Head of caudate nucleus (tissue), 42 donors: ENCODE results near the gene LSAMP.

ENCODE experiments used
- DNase-seq, 42 donors: peaks; one replicate each; pipeline versions ENCODE4 v3.0.0 to v3.0.0-alpha.2; 2020 to 2021; ENCODE audit warnings: mixed read lengths in 7 of 42
- intact Hi-C: fragments of 100-400 bp; cut with DNase I; formaldehyde crosslinking; loops from one replicate; pipeline ENCODE4 v1.15.0; 2022

Gene LSAMP

DNA sequence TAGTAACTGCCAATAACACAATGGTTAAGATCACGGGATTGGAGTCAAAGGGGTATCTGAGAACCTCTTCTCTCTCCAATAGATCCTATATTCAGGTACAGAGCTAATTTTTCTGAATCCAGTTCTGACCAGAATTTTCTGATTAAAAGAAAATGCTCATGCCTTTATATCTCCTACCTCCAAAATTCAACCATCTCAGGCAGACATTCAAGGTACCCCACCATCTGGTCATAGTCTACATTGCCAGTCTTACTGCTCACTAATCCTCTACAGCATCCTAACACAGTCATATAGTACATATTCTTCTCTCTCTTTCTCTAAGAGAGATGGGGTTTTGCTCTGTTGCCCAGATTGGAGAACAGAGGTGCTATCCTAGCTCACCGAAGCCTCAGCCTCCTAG, 59.1 kb downstream of the LSAMP start:
- DNase-seq = no peak
- intact Hi-C loops = no loop called here

DNA sequence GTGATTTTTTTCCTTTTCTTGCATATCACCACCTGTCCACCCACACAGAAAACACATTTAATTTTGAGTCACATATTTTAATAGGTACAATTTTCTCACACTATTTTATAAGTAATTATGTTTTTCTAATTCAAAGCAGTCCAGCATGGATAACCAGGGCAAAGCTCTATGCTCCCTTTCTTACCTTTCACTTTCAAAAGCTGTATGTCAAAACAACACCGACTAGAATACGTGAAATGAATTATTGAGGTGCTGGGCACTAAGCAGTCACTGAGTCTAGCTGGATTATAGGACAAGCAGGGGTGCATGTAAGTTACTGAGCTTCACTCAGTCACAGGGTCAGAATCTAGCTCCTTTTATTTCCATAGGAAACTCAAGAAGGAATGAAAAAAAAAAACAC, 60.6 kb downstream of the LSAMP start:
- DNase-seq = no peak
- intact Hi-C loops = no loop called here

DNA sequence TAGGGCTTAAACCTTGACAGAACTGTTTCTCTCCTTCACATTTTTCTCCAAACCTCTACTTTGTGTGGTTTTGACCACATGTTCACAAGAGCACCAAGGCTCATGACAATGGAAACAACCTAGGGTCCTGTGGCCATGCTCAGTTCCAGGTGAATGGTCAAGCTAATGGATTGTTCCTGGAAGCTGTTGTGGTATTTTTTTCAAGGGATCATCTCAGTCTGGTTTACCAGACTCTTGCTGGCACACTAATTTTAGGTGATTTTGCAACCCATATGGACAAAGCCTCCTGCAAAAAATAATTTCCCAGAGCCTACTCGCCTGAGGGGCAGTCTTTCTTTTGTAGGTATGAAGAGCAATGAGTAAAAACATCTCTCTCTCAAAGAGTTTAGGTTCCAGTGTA, 67.2 kb downstream of the LSAMP start:
- DNase-seq = no peak
- intact Hi-C loops = no loop called here

DNA sequence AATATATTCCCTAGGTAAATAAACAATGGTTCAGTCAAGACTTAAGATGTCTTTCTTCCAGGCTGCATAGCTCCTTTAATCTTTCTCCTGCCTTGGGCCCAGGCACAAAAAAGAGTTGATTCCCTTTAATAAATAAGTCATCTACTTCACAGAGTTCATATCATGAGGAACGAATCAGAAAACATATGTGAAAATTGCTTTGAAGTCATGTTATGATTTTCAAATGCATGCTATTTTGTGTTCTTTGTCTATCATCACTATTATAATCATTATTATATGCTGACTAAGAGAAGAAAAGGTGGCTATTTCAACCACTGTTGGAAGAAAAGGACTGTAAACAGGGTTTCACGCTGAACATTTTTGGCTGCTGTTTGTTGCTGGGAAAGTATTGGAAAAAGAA, 70.4 kb downstream of the LSAMP start:
- no peak for DNase-seq
- intact Hi-C loops = no loop called here

DNA sequence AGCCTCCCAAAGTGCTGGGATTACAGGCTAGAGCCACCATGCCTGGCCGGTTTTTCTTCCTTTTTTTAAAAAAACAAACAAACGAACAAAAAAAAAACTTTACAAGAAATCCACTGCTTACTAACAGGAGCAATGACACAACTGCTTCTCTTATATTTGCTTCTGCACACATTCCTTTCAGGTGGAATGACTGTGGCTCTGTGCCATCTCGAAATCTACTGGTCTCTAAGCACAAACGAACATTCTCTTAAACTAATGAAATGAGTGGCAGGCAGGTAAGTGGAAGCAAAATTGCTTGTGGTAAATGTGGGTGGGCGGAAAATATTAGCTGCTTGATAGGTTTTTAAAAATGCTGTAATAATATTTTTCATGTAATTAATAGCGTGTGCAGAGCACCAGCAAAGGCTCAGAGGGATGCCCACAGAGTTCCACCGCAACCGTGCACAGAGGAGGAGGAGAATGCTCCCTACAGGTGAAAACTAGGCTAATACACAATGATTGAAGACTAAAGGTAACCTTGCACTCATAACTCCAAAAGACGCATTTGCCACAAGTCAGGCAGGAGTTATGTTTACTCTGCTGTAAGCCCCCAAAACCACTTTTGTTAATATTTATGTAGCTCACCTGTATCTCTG, 77.4 kb downstream of the LSAMP start:
- intact Hi-C loops = no loop called here
- DNase-seq = no peak

DNA sequence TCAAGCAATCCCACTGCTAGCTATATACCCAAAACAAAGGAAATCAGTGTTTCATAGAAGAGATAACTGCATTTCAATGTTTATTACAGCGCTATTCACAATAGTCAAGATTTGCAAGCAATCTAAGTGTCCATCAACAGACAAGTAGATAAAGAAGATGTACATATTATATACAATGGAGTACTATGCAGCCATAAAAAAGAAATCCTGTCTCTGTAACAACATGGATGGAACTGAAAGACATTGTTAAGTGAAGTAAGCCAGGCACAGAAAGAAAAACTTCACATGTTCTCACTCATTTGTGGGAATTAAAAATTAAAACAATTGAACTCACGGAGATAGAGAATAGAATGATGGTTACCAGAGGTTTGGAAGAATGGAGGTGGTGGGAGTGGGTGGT, 89.2 kb downstream of the LSAMP start:
- intact Hi-C loops = no loop called here
- DNase-seq = no peak

DNA sequence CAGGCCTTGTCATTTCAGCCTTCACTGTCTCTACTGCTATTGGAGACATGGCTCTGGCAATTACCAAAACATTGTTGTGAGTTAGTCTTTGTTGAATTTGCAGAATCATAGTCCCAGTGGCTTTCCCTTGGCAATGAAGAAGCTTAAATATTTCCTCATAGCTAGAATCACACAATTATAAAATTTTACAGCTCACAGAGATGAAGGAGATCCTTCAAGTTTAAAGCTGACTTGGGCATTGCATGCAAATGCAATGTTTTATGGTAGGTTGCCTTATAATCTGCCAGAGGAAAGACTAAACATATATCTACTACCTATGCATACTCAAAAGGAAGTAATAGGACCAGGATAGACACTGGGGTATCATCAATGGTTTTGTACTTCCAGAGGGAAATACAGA, 90.9 kb downstream of the LSAMP start:
- DNase-seq = no peak
- intact Hi-C loops = no loop called here

DNA sequence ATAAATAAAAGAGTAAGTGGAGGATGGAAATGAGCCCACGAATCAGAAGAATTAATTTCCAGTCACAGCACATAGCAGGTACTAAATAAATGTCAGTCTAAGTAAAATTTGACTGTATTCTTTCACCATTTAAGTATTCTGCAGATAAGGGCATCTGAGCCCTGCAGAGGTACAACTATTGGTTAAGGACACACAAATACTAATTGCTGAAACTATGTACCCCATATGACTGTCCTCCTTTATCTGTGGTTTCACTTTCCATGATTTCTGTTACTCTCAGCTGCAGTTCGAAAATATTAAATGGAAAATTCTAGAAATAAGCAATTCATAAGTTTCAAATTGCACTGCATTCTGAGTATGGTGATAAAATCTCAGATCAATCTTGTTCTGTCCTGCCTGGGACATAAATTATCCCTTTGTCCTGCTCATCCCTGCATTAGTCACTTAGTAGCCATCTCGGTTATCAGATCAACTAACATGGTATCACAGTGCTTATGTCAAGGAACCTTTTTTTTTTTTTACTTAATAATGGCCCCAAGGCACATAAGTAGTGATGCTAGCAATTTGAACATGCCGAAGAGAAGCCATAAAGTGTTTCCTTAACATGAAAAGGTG, 95.1 kb downstream of the LSAMP start:
- DNase-seq = no peak
- intact Hi-C loops = no loop called here

DNA sequence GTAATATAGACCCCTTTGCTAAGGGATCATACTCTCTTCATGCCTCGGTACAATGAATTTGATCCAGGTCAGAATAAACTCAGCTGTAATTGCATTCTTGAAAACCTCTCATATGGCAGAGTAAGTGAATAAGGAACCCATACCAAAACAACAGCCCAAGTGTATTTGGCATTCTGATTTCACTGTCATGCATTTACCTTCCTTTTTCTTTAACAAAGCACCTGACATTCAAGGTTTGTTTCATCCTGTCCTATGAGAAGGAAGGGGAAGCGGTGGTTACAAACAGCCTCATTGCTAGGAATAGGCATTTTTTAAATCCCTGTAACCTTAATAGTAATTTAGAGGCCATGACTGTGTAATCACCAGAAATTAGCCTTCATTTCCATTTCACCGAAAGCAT, 97.1 kb downstream of the LSAMP start:
- DNase-seq = no peak
- intact Hi-C loops = no loop called here

DNA sequence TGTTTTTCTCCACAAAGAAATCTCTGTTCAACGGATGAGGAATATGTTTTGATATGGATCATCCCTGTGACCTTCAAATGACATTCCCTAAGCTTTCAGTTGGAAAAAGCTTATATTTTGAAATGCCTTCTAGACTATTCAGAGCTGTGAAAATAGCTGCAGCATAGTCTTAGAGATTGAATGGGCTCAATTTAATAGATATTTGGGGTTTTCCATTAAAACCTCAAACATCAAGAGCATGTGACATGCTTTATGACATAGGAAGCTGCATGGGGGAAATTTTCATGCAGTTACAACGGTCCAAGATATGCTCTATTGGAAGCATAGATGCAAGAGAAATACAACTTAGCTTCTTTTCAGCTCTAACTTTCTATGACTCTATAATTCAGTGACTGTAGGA, 102.8 kb downstream of the LSAMP start:
- DNase-seq = no peak
- intact Hi-C loops = no loop called here

DNA sequence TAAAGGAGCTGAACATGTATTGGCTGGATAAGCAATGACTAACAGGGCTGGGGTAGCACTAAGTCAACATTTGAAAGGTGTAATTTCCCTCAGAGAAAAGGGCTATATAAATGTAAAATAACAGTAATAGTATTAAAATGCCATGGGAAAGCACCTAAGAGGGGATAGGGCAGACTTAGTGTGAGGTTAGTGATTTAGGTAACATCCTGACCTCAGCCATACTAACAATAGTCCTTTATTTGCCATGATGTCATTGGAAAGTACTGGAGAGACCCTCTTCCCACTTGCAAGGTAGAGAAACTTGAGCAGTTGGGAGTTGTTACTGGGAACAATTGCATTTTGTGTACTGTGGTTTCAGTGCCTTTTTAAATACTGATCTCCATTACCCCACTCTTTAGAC, 103.4 kb downstream of the LSAMP start:
- no peak for DNase-seq
- intact Hi-C loops = no loop called here

DNA sequence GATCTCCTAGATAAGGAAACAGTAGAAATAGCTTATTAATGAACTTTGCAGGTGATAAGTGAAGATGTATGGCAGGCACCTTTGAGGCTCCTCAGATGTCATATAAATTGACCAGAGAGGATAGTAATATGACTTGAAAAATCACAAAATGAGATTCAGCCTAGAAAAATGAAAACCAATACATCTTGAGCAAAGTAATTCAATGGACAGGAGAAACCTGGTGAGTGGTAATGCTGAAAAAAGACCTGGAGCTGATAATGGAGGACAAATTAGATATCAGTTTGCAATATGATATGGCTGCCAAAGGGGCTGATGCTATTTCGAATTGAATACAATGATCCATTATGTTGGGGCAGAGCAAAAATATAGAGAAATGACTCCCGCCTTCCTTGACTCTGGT, 103.9 kb downstream of the LSAMP start:
- intact Hi-C loops = no loop called here

DNA sequence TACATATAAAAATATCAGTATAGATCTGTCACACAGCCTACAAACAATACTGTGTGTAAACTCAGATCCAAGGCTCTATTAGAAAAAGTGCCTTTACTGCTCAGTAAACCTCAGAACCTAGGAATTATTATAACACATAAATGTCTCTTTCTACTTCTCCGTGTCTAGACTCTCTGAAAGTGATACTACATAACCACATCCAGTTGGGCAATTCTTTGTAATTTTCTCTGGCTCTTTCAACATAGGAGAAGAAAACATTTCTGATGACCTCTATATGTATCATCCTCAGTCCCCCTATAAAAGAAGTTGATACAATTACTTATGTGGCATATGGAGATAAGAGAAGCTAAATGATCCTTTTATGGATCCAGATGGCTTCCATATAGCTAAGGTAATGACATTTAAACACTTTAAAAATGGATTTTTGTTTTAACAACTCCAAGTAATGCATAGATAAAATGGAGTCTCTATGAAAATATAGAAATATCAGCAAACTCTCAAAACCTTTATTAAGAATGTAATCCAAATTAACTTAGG, 104.5 kb downstream of the LSAMP start:
- intact Hi-C loops = no loop called here
- DNase-seq = no peak

More for the DNA sequence above, 103.9 kb downstream of the LSAMP start:
- no peak for DNase-seq

DNA sequence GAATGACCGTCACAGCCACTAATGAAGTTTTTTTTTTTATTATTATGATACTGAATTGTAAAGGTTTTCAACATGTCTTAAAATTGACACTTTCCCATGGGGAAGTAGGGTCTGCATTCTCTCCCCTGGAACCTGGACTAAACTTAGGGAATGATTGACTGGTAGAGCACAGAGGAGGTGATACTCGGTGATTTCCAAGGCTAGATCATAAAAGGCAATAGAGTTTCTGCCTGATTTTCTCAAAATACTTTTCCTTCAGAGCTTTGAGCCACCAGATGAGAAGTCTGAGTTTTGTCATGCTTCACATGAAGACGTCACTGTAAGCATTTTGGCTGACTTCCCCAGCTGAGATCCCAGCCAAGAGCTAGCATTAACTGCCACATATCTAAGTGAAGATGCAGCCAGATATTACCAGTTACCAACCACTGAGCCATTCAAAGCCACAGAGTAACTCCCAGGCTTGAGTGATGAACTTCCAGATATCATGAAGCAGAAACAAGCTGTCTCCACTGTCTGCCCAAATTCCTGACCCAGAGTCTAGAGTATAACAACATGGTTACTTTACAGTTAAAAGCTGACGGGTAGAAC, 105.8 kb downstream of the LSAMP start:
- intact Hi-C loops = no loop called here
- DNase-seq = peak in 13 of 42 donors; percentile 5 to 58 (median 14)

DNA sequence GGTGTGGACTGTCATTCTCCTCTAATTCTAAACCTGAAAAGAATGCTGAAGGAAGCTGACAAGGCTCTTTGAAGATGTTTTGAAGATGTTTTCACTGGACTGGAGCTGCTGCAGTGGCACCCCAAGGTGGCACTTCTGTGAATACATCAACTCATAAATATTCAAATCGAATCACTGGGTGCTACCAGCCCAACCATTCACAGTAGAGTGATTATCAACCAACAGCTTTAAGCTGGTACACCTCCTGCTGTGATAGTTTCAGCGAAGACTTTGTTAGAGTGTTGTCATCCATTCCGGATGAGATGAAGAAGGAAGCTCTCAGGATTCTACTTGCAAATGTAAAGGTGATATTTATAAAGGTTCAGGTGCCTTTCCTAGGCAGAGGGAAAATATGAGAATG, 106.6 kb downstream of the LSAMP start:
- intact Hi-C loops = no loop called here
- DNase-seq = no peak

DNA sequence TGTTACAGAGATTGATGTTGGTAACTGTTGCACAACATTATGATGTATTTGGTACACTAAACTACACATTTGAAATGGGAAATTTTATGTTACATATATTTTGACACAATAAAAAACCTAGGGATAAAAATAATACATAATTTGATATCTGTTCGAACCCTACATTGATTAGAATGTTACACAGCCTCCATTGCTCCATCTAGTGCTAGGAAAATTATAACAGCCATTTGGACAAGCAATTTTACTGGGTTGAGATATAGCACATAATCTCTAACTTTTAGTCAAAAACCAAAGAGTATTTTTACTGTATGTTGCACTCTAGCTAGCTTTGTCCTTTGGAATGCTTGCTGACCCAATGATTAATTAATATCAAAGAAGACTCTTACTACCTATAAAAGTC, 108.1 kb downstream of the LSAMP start:
- no peak for DNase-seq
- intact Hi-C loops = no loop called here

DNA sequence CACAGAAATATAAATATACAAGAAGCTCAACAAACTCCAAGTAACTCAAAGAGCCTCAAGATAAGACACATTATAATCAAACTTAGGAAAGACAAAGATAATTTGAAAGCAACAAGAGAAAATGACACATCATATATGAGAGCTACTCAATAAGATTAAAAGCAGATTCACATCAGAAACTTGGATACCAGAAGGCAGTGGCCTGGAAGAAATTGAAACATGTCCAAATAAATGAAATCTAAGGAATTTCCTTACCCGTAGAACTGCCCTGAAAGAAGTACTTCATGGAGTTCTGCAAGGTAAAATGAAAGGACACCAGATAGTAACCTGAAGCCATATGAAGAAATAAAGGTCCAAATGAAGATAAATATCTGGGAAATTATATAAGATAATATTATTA, 113.9 kb downstream of the LSAMP start:
- intact Hi-C loops = no loop called here
- no peak for DNase-seq

DNA sequence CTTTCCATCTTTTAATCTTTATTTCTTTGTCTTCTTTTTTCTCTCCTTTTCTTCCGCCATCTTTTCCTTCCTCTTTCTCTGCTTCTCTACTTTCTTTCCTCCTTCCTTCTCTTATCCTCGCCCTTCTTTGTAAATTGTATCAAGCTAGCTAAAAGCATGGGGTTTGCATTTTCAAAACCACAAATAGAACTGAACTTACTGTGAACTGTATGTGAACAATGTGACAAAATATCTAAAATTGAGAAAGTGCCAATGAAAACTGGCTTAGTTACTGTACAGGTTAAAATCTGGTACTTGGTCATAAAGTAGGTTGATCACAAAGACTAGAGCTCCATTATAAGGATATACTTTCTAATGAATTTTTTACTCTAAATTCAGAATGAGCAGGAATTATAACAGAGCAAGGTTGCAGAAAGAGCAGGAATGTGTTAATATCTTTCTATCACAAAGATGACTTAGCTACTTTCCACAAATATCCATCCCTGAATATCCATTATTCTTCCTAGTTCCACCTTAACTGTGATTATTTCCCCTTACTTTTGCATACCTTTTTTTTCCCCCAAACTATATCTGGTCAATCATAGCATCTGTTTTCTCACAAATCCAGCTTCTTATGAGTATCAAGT, 122.4 kb downstream of the LSAMP start:
- no peak for DNase-seq
- intact Hi-C loops = no loop called here

DNA sequence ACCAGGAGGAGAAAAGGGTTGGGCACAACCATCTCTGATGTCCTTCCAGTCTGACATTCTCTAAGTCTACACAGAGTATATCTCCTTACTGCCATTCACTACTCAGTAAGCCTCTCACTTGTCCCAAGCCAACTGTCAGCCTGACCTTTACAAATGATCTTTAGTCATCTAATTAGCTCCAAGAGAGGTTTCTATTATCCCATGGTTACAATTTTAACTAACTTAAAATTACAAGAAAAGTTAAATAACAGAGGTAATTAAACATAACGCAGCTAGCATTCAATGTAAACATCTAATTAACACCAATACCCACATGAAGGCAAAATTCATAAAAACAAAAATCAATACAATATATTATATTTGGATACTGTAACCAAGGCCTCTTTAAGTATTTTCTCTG, 126.9 kb downstream of the LSAMP start:
- intact Hi-C loops = no loop called here
- no peak for DNase-seq

DNA sequence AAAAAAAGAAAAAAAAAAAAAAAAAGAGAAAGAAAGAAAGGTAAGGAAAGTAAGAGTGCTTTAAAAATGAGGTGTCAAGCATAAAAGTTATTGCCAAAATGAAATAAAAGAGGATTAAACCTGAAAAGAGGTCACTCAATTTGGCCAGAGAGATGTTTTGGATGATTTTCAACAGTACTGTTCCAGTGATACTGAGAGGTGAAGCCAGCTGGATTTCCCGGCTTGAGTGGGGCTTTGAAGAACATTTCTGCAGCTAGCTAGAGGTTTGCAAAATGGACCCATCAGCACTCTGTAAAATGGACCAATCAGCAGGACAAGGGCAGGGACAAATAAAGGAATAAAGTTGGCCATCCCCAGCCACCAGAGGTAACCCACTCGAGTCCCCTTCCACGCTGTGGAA, 128.5 kb downstream of the LSAMP start:
- intact Hi-C loops = no loop called here
- DNase-seq = peak in 6 of 42 donors; percentile 5 to 29 (median 22)
